GM18505 (cell line): ENCODE results near the gene GBF1.

Experiments used
- ATAC-seq: cut with Tn5 transposase; IDR thresholded peaks from one replicate; pipeline ENCODE4 v1.9.1; 2021; ENCODE audit not compliant: unreplicated experiment
- POLR2A ChIP-seq: IDR thresholded peaks from 4 replicates; pipeline ENCODE4 v1.6.1; 2011; ENCODE audit warnings: borderline replicate concordance; ENCODE audit not compliant: insufficient read depth, insufficient read length; ENCODE audit errors: extremely low read depth

The GBF1 gene

DNA sequence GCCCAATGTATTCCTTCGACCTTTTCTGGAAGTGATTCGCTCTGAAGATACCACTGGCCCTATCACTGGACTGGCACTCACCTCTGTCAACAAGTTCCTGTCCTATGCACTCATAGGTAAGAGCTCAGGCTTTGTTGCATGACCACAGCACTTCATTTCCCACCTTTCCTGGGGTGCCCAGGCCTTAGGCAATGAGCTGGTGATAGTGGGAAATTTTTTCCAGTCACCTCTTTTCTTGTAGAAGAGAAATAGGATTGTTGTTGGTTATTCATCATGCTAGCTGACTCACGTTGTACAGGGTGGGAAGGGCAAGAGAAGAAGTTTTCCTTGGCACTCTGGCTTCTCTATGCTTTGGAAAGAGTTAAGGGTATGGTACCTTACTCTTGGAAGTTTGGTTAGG is 98.7 kb downstream of the GBF1 start:
- no peak for ATAC-seq
- TF ChIP-seq POLR2A: no peak

GRCh38 chr10:102347236-102347828 is 102.0 kb downstream of the GBF1 start:
- TF ChIP-seq POLR2A: no peak
- ATAC-seq: no peak

GRCh38 chr10:102352066-102352715 is 106.9 kb downstream of the GBF1 start:
- TF ChIP-seq POLR2A: no peak
- ATAC-seq: no peak

- TF ChIP-seq POLR2A: no peak
Observed at GRCh38 chr10:102354451-102354850, 109.1 kb downstream of the GBF1 start.

DNA sequence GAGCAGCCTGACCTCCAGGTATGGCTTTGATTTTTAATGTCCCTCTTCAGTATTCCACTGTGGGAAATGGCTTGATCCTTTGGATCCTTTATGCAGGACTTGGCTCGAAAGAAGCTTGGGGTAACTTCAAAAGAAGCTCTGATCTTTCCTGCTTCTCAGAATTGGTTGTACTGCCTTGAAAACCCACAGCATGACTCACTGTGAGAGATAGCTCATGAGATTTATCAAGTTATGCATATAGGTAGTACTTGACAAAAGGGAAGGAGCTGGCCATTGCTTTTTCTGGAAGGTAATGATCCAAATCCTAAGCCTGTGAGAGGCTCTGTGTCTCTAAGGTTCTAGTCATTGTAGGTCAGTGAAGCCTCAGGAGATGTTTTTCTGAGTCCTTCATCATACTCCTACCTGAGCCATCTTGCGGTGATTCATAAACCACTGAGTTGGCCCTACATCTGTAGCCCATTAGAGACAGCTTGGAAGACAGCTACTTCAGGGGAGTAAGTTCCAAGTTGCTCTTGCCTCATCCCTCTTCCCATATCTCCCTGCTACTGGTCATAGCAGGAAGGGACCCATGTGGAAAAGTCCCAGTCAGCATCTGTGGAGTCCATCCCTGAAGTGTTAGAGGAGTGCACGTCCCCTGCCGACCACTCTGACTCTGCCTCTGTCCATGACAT is 113.5 kb downstream of the GBF1 start:
- no peak for ATAC-seq
- no peak for TF ChIP-seq POLR2A

More at GRCh38 chr10:102354451-102354850, 109.1 kb downstream of the GBF1 start:
- no peak for ATAC-seq

DNA sequence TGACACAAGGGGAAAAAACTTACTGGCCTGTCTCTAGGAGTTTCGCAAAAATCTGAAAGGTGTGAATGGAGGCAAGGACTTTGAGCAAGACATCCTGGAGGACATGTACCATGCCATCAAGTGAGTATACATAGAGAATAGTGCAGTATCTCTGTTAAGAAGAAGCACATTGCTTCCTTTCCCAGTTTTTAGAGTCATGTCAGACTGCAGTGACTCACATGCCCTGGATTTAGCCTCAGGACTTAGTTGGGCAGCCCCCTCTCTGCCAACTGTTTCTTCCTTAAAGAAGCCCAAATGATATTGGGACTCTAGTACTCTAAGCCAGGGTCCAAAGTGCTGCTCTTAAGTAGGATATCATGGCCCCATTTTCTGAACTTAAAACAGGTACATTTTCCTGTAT is 122.1 kb downstream of the GBF1 start:
- no peak for ATAC-seq
- TF ChIP-seq POLR2A: no peak

- no peak for TF ChIP-seq POLR2A
- no peak for ATAC-seq
Observed at GRCh38 chr10:102368077-102368476, 122.7 kb downstream of the GBF1 start.

DNA sequence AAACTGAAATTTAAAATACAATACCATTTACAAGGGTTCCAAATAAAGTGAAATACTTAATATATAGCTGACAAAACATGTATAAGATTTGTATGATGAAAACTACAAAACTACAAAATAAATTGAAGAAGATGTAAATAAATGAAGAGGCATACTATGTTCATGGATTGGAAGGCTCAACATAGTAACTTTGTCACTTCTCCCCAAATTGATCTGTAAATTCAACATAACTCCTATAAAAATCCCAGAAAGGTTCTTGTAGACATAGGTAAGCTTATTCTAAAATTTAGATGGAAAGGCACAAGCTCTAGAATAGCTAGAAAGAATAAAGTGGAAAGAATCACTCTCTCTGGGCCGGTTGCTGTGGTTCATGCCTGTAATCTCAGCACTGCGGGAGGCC is 126.0 kb downstream of the GBF1 start:
- no peak for TF ChIP-seq POLR2A
- ATAC-seq: no peak

- no peak for ATAC-seq
- no peak for TF ChIP-seq POLR2A
Observed at GRCh38 chr10:102375250-102375649, 129.9 kb downstream of the GBF1 start.

DNA sequence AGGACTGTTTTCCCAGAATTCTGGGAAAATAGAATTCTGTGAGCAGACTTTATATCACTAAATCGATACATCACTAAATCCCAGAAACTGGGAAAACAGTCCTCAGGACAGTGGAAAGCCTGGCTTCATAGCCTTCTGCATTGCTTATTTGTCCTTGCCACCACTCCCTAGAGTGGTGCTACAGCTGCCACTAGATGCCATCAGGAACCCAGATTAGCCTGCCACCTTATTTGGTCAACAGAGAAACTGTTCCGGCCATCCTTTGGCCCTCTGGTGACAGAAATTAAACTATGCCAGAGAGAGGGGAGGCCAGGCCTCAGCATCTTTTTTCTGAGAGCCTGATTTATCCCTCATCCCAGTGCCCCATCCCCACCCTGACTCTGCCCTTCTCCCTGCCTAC is 130.5 kb downstream of the GBF1 start:
- no peak for TF ChIP-seq POLR2A
- no peak for ATAC-seq

DNA sequence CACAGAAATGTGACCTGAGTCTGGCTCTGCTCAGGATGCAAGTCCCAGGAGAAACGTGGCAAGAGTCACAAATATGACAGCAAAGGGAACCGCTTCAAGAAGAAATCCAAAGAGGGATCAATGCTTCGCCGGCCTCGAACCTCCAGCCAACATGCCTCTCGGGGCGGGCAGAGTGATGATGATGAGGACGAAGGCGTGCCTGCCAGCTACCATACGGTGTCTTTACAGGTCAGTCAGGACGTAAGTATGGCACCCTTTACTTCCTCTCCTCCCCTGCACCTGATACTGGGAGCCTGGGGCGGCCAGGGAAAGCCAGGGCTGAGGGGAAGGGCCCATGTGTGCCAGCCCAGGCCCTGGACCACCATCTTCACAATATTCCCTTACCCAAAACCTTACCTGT is 131.6 kb downstream of the GBF1 start:
- no peak for ATAC-seq
- no peak for TF ChIP-seq POLR2A

DNA sequence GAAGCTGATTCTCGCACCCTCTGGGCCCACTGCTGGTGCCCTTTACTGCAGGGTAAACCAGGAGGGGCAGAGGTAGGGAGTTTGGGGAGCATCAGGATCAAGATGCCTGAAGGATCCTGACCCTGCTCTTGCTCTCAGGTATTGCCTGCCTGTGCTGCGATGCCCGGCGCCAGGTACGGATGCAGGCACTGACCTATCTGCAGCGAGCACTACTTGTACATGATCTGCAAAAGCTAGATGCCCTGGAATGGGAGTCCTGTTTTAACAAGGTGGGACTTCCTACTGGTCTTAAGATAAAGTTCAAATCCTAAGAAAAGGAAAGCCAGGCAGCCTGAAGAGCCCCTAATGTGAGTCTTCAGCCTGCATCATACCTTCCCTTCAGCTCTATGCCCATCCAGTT is 134.1 kb downstream of the GBF1 start:
- TF ChIP-seq POLR2A: no peak
- no peak for ATAC-seq

DNA sequence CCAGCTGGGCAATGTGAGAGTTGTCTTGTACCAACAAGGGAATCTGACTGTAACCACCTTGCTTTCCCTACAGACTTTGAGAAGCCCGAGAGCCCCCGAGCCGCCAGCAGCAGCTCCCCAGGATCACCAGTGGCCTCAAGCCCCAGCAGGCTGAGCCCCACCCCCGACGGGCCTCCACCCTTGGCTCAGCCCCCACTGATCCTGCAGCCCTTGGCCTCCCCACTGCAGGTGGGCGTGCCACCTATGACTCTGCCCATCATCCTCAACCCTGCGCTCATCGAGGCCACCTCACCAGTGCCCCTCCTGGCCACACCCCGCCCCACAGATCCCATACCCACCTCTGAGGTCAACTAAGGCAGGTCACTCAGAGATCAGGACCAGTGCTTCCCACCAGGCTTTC is 136.7 kb downstream of the GBF1 start:
- ATAC-seq: no peak
- no peak for TF ChIP-seq POLR2A

- no peak for ATAC-seq
- TF ChIP-seq POLR2A: no peak
Observed at GRCh38 chr10:102382871-102383270, 137.5 kb downstream of the GBF1 start.
